Activated CD8-positive, alpha-beta T cell treated with anti-CD3 and anti-CD28 coated beads, Interleukin-2, amount 10 ng/mL, durations not matched to agents 7 days and 5 days (primary cell): Measurements from ENCODE around the gene UCP1. TPM values are rescaled to one million over a fixed set of nuclear protein-coding genes. Genes with fewer than 3 reads are reported as not detected.
"Not testable (repeated sequence)": the region's sequence is repeated elsewhere in the genome, so short reads cannot be mapped to it uniquely, and the experiment has no call there.

Experiments
- ATAC-seq: fragments of 150-1000 bp; cut with Tn5 transposase; one replicate; pipeline ENCODE4 v1.10.0; 2021; ENCODE audit warnings: moderate library complexity
- CTCF ChIA-PET: fragments of 350-600 bp; sonication (Branson Sonifier 250); formaldehyde crosslinking; loops from one replicate; lab custom pipeline; 2021; ENCODE audit warnings: antibody characterized with exemption; lab: Charles Lee
- POLR2A ChIA-PET: fragments of 350-600 bp; sonication (Branson Sonifier 250); formaldehyde crosslinking; loops from one replicate; lab custom pipeline; 2021; ENCODE audit warnings: antibody characterized with exemption; lab: Charles Lee
- DNase-seq: peaks from one replicate; pipeline ENCODE4 v3.0.0-alpha.2; 2020
- H3K27ac Mint-ChIP-seq: one replicate; pipeline ENCODE4 v1.8.0; 2021; ENCODE audit warnings: mild to moderate bottlenecking, mixed read lengths
- H3K27me3 Mint-ChIP-seq: one replicate; pipeline ENCODE4 v1.8.0; 2021; ENCODE audit warnings: low read depth, mixed read lengths
- H3K36me3 Mint-ChIP-seq: one replicate; pipeline ENCODE4 v1.8.0; 2021; ENCODE audit warnings: low read depth, mixed read lengths
- H3K4me1 Mint-ChIP-seq: one replicate; pipeline ENCODE4 v1.8.0; 2021; ENCODE audit warnings: low read depth, mixed read lengths
- H3K4me3 Mint-ChIP-seq: one replicate; pipeline ENCODE4 v1.8.0; 2021; ENCODE audit warnings: mild to moderate bottlenecking, mixed read lengths
- H3K9me3 Mint-ChIP-seq: one replicate; pipeline ENCODE4 v1.8.0; 2022; ENCODE audit warnings: mixed read lengths; ENCODE audit not compliant: insufficient read depth
- total RNA-seq, 2 experiments: library from RNA; stranded (reverse); gene quantifications; one replicate each; pipeline ENCODE4 v1.2.3, GENCODE V29; 2021

UCP1 gene
- total RNA-seq, 2 experiments from 2014 or later = not detected

- no peaks in the 10 kb centered on the region for H3K9me3 Mint-ChIP-seq
- H3K4me1 Mint-ChIP-seq = peaks cover 18% of the 10 kb centered on the region
- no peaks in the 10 kb centered on the region for H3K27me3 Mint-ChIP-seq
- ChIA-PET POLR2A (interaction anchor here (1.1 to 1.2 kb wide), 3 partner anchors 12 to 281 kb away, joined by 3 to 4 read pairs (median 4); no protein-coding TSS in a partner anchor), CTCF (interaction anchor here (0.6 to 2.5 kb wide), 16 partner anchors 10 to 859 kb away, joined by 3 to 16 read pairs (median 4); partner anchors contain the start of gene SCOC)
- DNase-seq = peak; percentile 98
- H3K27ac Mint-ChIP-seq = peak within 1 kb of the TSS; percentile 82
- ATAC-seq = peak; percentile 100
- H3K4me3 Mint-ChIP-seq = peak within 1 kb of the TSS; percentile 87
- H3K36me3 Mint-ChIP-seq = peaks cover 13% of the 10 kb centered on the region
Observed at GRCh38 chr4:140523857-140524742, 44.7 kb downstream of the UCP1 start, which contains the start of gene ELMOD2. Gene ELMOD2, plus strand, starts transcription at chr4:140524168. Its CDS starts 1,261 bp downstream, at chr4:140525429.

DNA sequence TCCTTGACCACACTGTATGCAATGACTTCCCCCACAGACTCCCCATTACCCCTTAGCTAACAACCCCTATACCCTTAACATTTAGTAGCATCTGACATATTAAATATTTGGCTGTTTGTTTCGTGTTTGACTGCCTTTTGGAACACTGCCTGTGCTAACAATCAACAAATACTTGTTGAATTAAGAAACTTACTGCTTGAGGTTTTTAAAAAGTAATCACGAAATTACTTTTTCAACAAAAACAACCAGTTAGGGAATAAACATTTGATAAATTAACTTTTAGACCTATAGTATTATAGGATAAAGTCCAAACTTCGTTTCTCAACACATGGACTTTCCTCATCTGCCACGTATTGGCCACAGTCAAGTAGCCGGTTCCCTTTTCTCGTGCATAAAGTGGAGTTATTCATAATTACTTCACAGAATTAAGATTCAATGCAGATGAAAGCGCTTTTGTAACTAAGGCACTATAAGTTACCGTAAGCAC lies 45.3 kb downstream of the UCP1 start:
- no peaks in the 10 kb centered on the region for H3K9me3 Mint-ChIP-seq
- peak overlapping the region; percentile 87 for H3K4me3 Mint-ChIP-seq
- peak overlapping the region; percentile 82 for H3K27ac Mint-ChIP-seq
- no peaks in the 10 kb centered on the region for H3K27me3 Mint-ChIP-seq
- H3K36me3 Mint-ChIP-seq = peaks cover 13% of the 10 kb centered on the region
- ATAC-seq = no peak
- CTCF ChIA-PET = interaction anchor here (0.7 to 2.5 kb wide), 13 partner anchors 10 to 164 kb away, joined by 3 to 16 read pairs (median 4); partner anchors contain the start of gene SCOC
- POLR2A ChIA-PET = interaction anchor here (1.1 to 1.2 kb wide), 2 partner anchors 23 to 280 kb away, joined by 4 read pairs; no protein-coding TSS in a partner anchor
- H3K4me1 Mint-ChIP-seq = peaks cover 18% of the 10 kb centered on the region
- DNase-seq = no peak

GRCh38 chr4:140515423-140515822 lies 53.3 kb downstream of the UCP1 start:
- Mint-ChIP-seq H3K4me1 (no peaks in the 10 kb centered on the region), H3K9me3 (no peaks in the 10 kb centered on the region), H3K27ac (no peak overlapping the region), H3K4me3 (no peak overlapping the region), H3K27me3 (peaks cover 17% of the 10 kb centered on the region), H3K36me3 (no peaks in the 10 kb centered on the region)
- POLR2A ChIA-PET = no interaction called here
- ATAC-seq (no peak), DNase-seq (no peak)
- CTCF ChIA-PET = no interaction called here

GRCh38 chr4:140513765-140514164 lies 55.0 kb downstream of the UCP1 start:
- H3K36me3 Mint-ChIP-seq, ATAC-seq, DNase-seq, H3K27ac Mint-ChIP-seq, H3K9me3 Mint-ChIP-seq, H3K4me1 Mint-ChIP-seq, H3K4me3 Mint-ChIP-seq, POLR2A ChIA-PET, CTCF ChIA-PET: not testable (repeated sequence)
- H3K27me3 Mint-ChIP-seq = peaks cover 27% of the 10 kb centered on the region

Other genes with a start within 250 kb of the UCP1 start
- gene SCOC, start 195.3 kb downstream of the UCP1 start, total RNA-seq = 10 to 100 TPM; 22.7 to 24.9 TPM
- under 1 TPM; 0.11 to 0.13 TPM for gene CLGN, start 141.3 kb downstream of the UCP1 start, total RNA-seq
- gene MGAT4D, start 70.7 kb downstream of the UCP1 start, total RNA-seq = not detected
- gene ELMOD2, start 44.8 kb downstream of the UCP1 start, total RNA-seq = 10 to 100 TPM; 13.1 to 15.5 TPM
- gene TBC1D9, start 187.4 kb upstream of the UCP1 start, total RNA-seq = not detected